Stomach (tissue), 4 donors: ENCODE measurements around the gene PCBP3.

Experiments used
- CTCF ChIP-seq, 7 experiments: fragments of 450-650 bp in 4 of 7; fragments of 200-600 bp in 3 of 7; sonication (generic) in 3 of 7; IDR thresholded peaks; one replicate each; pipeline ENCODE4 v1.5.1; 2016 to 2019; ENCODE audit warnings: antibody characterized with exemption in 7 of 7, control low read depth in 2 of 7, mild to moderate bottlenecking in 1 of 7
- EP300 ChIP-seq: sonication (generic); formaldehyde crosslinking; IDR thresholded peaks from one replicate; pipeline ENCODE4 v1.6.1; 2017; ENCODE audit warnings: antibody characterized with exemption
- POLR2A ChIP-seq, 4 donors: fragments of 450-650 bp; IDR thresholded peaks; one replicate each; pipeline ENCODE4 v1.6.1; 2016; ENCODE audit warnings: antibody characterized with exemption in 4 of 4, control low read depth in 2 of 4, mild to moderate bottlenecking in 1 of 4, moderate library complexity in 1 of 4
- POLR2AphosphoS5 ChIP-seq, 3 donors: sonication (generic); formaldehyde crosslinking; IDR thresholded peaks; one replicate each; pipeline ENCODE4 v1.6.1; 2016; ENCODE audit warnings: antibody characterized with exemption in 3 of 3

DNA sequence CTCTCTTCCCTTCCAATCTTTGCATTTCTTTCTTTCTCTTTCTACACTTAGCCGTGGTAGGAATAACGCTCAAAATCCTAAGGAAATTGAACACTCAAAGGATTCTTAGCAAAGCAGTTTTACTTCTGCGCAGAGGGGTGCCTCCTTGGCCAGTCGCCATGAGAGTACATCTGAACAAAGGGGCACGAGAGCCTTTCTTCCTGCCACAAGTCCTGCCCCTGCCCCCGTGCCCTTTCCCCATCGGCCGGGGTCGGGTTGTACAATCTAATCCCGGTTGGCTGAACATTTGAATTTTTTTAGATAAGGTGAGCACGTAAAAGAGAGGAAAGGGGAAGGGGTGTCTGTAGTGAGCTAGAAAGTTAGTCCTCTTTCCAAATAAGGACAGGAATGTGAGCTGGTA lies 309.4 kb downstream of the PCBP3 start:
- TF ChIP-seq POLR2AphosphoS5 (IDR thresholded peaks at IDR 0.05) (no peak), CTCF (IDR thresholded peaks at IDR 0.05) (no peak), POLR2A (IDR thresholded peaks at IDR 0.05) (no peak), EP300 (no peak)
